HEK293T (cell line): ENCODE data around the gene SKAP2.

Experiments used
- BHLHE40 ChIP-seq: fragments of 450-650 bp; IDR thresholded peaks from 2 replicates; pipeline ENCODE4 v1.6.1; 2016; ENCODE audit warnings: mild to moderate bottlenecking, moderate library complexity, borderline replicate concordance
- CTBP1 ChIP-seq: fragments of 450-650 bp; IDR thresholded peaks from 2 replicates; pipeline ENCODE4 v1.6.1; 2016; ENCODE audit warnings: borderline replicate concordance
- FOXA1 ChIP-seq: fragments of 450-650 bp; IDR thresholded peaks from 2 replicates; pipeline ENCODE4 v1.6.1; 2016; ENCODE audit warnings: mild to moderate bottlenecking
- FOXK2 ChIP-seq: fragments of 450-650 bp; IDR thresholded peaks from 2 replicates; pipeline ENCODE4 v1.6.1; 2016; ENCODE audit warnings: mild to moderate bottlenecking
- FOXM1 ChIP-seq: fragments of 450-650 bp; IDR thresholded peaks from 2 replicates; pipeline ENCODE4 v1.6.1; 2017; ENCODE audit warnings: mild to moderate bottlenecking, borderline replicate concordance
- HDGF ChIP-seq: fragments of 450-650 bp; IDR thresholded peaks from 2 replicates; pipeline ENCODE4 v1.6.1; 2017; ENCODE audit warnings: antibody characterized with exemption, borderline replicate concordance
- SP1 ChIP-seq: fragments of 450-650 bp; IDR thresholded peaks from 2 replicates; pipeline ENCODE4 v1.6.1; 2017
- SUZ12 ChIP-seq: fragments of 450-650 bp; IDR thresholded peaks from 2 replicates; pipeline ENCODE4 v1.6.1; 2016; ENCODE audit warnings: mild to moderate bottlenecking
- TARDBP ChIP-seq: fragments of 450-650 bp; IDR thresholded peaks from 2 replicates; pipeline ENCODE4 v1.6.1; 2016

- TF ChIP-seq SP1, result no peak
- TF ChIP-seq TARDBP, result no peak
- TF ChIP-seq FOXA1, result no peak
- TF ChIP-seq CTBP1, result no peak
- TF ChIP-seq HDGF, result no peak
- TF ChIP-seq FOXM1, result no peak
- TF ChIP-seq BHLHE40, result no peak
- no peak for TF ChIP-seq FOXK2
- TF ChIP-seq SUZ12, result no peak
These were observed 183.8 kb downstream of the SKAP2 start for GRCh38 chr7:26680587-26680986.
